Measurements from ENCODE around the gene FGD4.

FGD4 gene

GRCh38 chr12:32679920-32680237 lies 280.5 kb downstream of the FGD4 start:
- DNase-seq (ENCODE audit: low spot score) = no peak

GRCh38 chr12:32680787-32681186 lies 281.4 kb downstream of the FGD4 start:
- DNase-seq (ENCODE audit: low spot score) = no peak

GRCh38 chr12:32681272-32681671 lies 281.9 kb downstream of the FGD4 start:
- no peak for DNase-seq (ENCODE audit: low spot score)

GRCh38 chr12:32686340-32686739 lies 287.0 kb downstream of the FGD4 start:
- no peak for DNase-seq (ENCODE audit: low spot score)

- no peak for DNase-seq (ENCODE audit: low spot score)
Observed at GRCh38 chr12:32688786-32689185, 289.4 kb downstream of the FGD4 start.

GRCh38 chr12:32690927-32691326 lies 291.6 kb downstream of the FGD4 start:
- DNase-seq (ENCODE audit: low spot score) = no peak

- no peak for DNase-seq (ENCODE audit: low spot score)
Observed at GRCh38 chr12:32692358-32692757, 293.0 kb downstream of the FGD4 start.

GRCh38 chr12:32693036-32693435 lies 293.7 kb downstream of the FGD4 start:
- DNase-seq (ENCODE audit: low spot score) = no peak

All from AG08395 (cell line).